Smooth muscle cell (in vitro differentiated cells): ENCODE data around the gene RAD51C. TPM values are rescaled to one million over a fixed set of nuclear protein-coding genes. Genes with fewer than 3 reads are reported as not detected.
"Not testable (repeated sequence)": the region's sequence is repeated elsewhere in the genome, so short reads cannot be mapped to it uniquely, and the experiment has no call there.

Experiments used
- DNase-seq: peaks from one replicate; lab custom pipeline; 2025; ENCODE audit not compliant: unreplicated experiment; lab: John Stamatoyannopoulos, UW
- H2AFZ ChIP-seq: fragments of 200-600 bp; sonication (generic); 2 replicates; pipeline ENCODE4 v1.6.0; 2016; ENCODE audit warnings: antibody characterized with exemption, low read depth, mild to moderate bottlenecking
- H3F3A ChIP-seq: fragments of 200-600 bp; sonication (generic); 2 replicates; pipeline ENCODE4 v1.6.0; 2017; ENCODE audit warnings: antibody characterized with exemption, low read depth
- H3K27ac ChIP-seq: fragments of 200-600 bp; sonication (generic); 2 replicates; pipeline ENCODE4 v1.5.1; 2016; ENCODE audit warnings: low read depth, mild to moderate bottlenecking
- H3K27me3 ChIP-seq: fragments of 200-600 bp; sonication (generic); 2 replicates; pipeline ENCODE4 v1.6.1; 2016; ENCODE audit warnings: low read depth, mild to moderate bottlenecking
- H3K36me3 ChIP-seq: fragments of 200-600 bp; sonication (generic); 2 replicates; pipeline ENCODE4 v1.5.1; 2016; ENCODE audit warnings: low read depth
- H3K4me1 ChIP-seq: fragments of 200-600 bp; sonication (generic); 2 replicates; pipeline ENCODE4 v1.5.1; 2016; ENCODE audit warnings: low read depth
- H3K4me2 ChIP-seq: fragments of 200-600 bp; sonication (generic); 2 replicates; pipeline ENCODE4 v1.6.0; 2016; ENCODE audit warnings: mild to moderate bottlenecking
- H3K4me3 ChIP-seq: fragments of 200-600 bp; sonication (generic); 2 replicates; pipeline ENCODE4 v1.5.1; 2016; ENCODE audit warnings: mild to moderate bottlenecking
- H3K79me2 ChIP-seq: fragments of 200-600 bp; sonication (generic); 2 replicates; pipeline ENCODE4 v1.6.0; 2016; ENCODE audit warnings: low read depth, mild to moderate bottlenecking
- H3K9ac ChIP-seq: fragments of 200-600 bp; sonication (generic); 2 replicates; pipeline ENCODE4 v1.6.0; 2016; ENCODE audit warnings: low read depth
- H3K9me3 ChIP-seq: fragments of 200-600 bp; sonication (generic); replicated peaks from 2 replicates; pipeline ENCODE4 v1.5.1; 2016; ENCODE audit warnings: low read depth
- H4K20me1 ChIP-seq: fragments of 200-600 bp; sonication (generic); 2 replicates; pipeline ENCODE4 v1.6.0; 2016; ENCODE audit warnings: low read depth
- WGBS: methylation state at CpG from one replicate; pipeline ENCODE4 v1.1.7; 2016; ENCODE audit warnings: low lambda C conversion rate; 5-methylcytosine and 5-hydroxymethylcytosine counted together
- polyA plus RNA-seq: library from polyadenylated mRNA; unstranded; fragments of >200 nt; fragmentation: Nextera tagmentation; extraction: Ambion mirVana; gene quantifications from 2 replicates; pipeline ENCODE4 v1.2.1, GENCODE V29; 2016
- total RNA-seq: library from RNA; depleted of rRNA; stranded (reverse); fragments of >200 nt; gene quantifications from 2 replicates; pipeline ENCODE4 v1.2.3, GENCODE V29; 2014
- TF ChIP-seq, protein P1 (sequence below): fragments of 200-600 bp; sonication (generic); IDR thresholded peaks from 2 replicates; pipeline ENCODE4 v1.5.1; 2017; ENCODE audit warnings: borderline replicate concordance, mild to moderate bottlenecking, antibody characterized with exemption; ENCODE audit not compliant: insufficient read depth, poor library complexity, severe bottlenecking

The RAD51C gene
- total and polyA plus RNA-seq, 2 experiments from 2014 or later: 20.9 to 27.1 TPM

- no peaks in the 10 kb centered on the region for H4K20me1 ChIP-seq
- WGBS: 93% methylated on average over 4 of the region's 4 CpGs
- H3K9me3 ChIP-seq: no peaks in the 10 kb centered on the region
- H3K4me1 ChIP-seq: no peaks in the 10 kb centered on the region
- no peaks in the 10 kb centered on the region for H3K79me2 ChIP-seq
- no peaks in the 10 kb centered on the region for H3K27me3 ChIP-seq
- no peak overlapping the region for H2AFZ ChIP-seq
- H3K9ac ChIP-seq: no peak overlapping the region
- no peak for DNase-seq
- H3K4me2 ChIP-seq: no peak overlapping the region
- H3K4me3 ChIP-seq: no peak overlapping the region
- no peak overlapping the region for H3K27ac ChIP-seq
- no peaks in the 10 kb centered on the region for H3K36me3 ChIP-seq
- no peaks in the 10 kb centered on the region for H3F3A ChIP-seq
- TF ChIP-seq, protein P1, sequence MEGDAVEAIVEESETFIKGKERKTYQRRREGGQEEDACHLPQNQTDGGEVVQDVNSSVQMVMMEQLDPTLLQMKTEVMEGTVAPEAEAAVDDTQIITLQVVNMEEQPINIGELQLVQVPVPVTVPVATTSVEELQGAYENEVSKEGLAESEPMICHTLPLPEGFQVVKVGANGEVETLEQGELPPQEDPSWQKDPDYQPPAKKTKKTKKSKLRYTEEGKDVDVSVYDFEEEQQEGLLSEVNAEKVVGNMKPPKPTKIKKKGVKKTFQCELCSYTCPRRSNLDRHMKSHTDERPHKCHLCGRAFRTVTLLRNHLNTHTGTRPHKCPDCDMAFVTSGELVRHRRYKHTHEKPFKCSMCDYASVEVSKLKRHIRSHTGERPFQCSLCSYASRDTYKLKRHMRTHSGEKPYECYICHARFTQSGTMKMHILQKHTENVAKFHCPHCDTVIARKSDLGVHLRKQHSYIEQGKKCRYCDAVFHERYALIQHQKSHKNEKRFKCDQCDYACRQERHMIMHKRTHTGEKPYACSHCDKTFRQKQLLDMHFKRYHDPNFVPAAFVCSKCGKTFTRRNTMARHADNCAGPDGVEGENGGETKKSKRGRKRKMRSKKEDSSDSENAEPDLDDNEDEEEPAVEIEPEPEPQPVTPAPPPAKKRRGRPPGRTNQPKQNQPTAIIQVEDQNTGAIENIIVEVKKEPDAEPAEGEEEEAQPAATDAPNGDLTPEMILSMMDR: no peak
These were observed 15.1 kb upstream of the RAD51C start for GRCh38 chr17:58677194-58677880.

DNA sequence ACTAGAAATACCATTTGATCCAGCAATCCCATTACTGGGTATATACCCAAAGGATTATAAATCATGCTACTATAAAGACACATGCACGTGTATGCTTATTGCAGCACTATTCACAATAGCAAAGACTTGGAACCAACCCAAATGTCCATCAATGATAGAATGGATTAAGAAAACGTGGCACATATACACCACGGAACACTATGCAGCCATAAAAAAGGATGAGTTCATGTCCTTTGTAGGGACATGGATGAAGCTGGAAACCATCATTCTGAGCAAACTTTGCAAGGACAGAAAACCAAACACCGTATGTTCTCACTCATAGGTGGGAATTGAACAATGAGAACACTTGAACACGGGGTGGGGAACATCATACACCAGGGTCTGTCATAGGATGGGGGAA lies 14.1 kb upstream of the RAD51C start:
- WGBS: 96% methylated on average over 5 of the region's 5 CpGs

GRCh38 chr17:58679263-58680037 lies 13.0 kb upstream of the RAD51C start:
- Histone ChIP-seq H3K9me3 (no peaks in the 10 kb centered on the region), H3K4me2 (no peak overlapping the region), H3K27ac (no peak overlapping the region), H3K36me3 (no peaks in the 10 kb centered on the region), H3K27me3 (no peaks in the 10 kb centered on the region), H3K79me2 (no peaks in the 10 kb centered on the region), H3K4me1 (no peaks in the 10 kb centered on the region), H3F3A (no peaks in the 10 kb centered on the region), H4K20me1 (no peaks in the 10 kb centered on the region), H3K4me3 (no peak overlapping the region), H2AFZ (no peak overlapping the region), H3K9ac (no peak overlapping the region)
- TF ChIP-seq, protein P1: no peak
- WGBS: 57% methylated on average over 12 of the region's 12 CpGs
- no peak for DNase-seq

More for the DNA sequence above, 14.1 kb upstream of the RAD51C start:
- not testable (repeated sequence) for H3K9ac ChIP-seq, H3K4me3 ChIP-seq, H3K4me1 ChIP-seq, H3K27ac ChIP-seq, H2AFZ ChIP-seq, H3K4me2 ChIP-seq, H3K79me2 ChIP-seq, DNase-seq, H4K20me1 ChIP-seq, H3F3A ChIP-seq, H3K36me3 ChIP-seq, H3K27me3 ChIP-seq, H3K9me3 ChIP-seq

GRCh38 chr17:58680038-58680369 lies 12.4 kb upstream of the RAD51C start:
- H3K4me2 ChIP-seq: no peak overlapping the region
- no peaks in the 10 kb centered on the region for H3K27me3 ChIP-seq
- no peak for DNase-seq
- no peaks in the 10 kb centered on the region for H3K4me1 ChIP-seq
- no peaks in the 10 kb centered on the region for H3K9me3 ChIP-seq
- H3K79me2 ChIP-seq: no peaks in the 10 kb centered on the region
- WGBS: 70% methylated on average over 6 of the region's 6 CpGs
- no peak overlapping the region for H3K9ac ChIP-seq
- TF ChIP-seq, protein P1: no peak
- no peak overlapping the region for H3K27ac ChIP-seq
- no peaks in the 10 kb centered on the region for H4K20me1 ChIP-seq
- no peaks in the 10 kb centered on the region for H3F3A ChIP-seq
- H2AFZ ChIP-seq: no peak overlapping the region
- no peaks in the 10 kb centered on the region for H3K36me3 ChIP-seq
- H3K4me3 ChIP-seq: no peak overlapping the region
